ENCODE measurements around the gene CLPTM1.

CLPTM1 gene

DNA sequence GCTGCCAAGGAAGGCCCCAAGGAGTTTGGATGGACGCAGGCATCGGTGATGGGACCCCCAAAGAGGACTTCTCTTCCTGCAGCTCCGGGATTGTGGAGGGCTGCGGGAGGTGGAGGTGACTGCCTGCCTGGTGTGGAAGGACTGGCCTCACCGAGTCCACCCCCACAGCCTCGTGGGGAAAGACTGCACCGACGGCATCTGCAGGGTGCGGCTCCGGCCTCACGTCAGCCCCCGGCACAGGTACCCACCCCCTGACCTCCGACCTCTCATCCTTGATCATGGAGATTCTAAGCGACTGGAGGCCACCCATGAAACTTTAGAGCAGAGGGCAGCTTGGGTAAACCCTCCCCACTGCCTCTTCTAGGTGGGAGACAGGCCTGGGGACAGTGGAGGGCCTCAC is 66.8 kb downstream of the CLPTM1 start:
- H4K12ac ChIP-seq (ENCODE audit: low read depth, low read length) = no peak overlapping the region
- no peak overlapping the region for H4K91ac ChIP-seq (ENCODE audit: low read depth, low read length)
- no peaks in the 10 kb centered on the region for H3K27me3 ChIP-seq (ENCODE audit: insufficient read depth, low read length)
- no peak for DNase-seq
- no peak overlapping the region for H3K4me3 ChIP-seq (ENCODE audit: low read depth, low read length)
- no peak overlapping the region for H3K23ac ChIP-seq (ENCODE audit: low read length)
- H3K4me1 ChIP-seq (ENCODE audit: control insufficient read depth in 1 of 2, insufficient read depth in 2 of 2, low read length in 2 of 2) = no peaks in the 10 kb centered on the region
- no CpG with 5 or more reads among the region's 14 CpGs for WGBS (ENCODE audit: extremely low coverage, insufficient coverage, insufficient read length)
- H2AK5ac ChIP-seq (ENCODE audit: low read length) = no peak overlapping the region
- H3K79me2 ChIP-seq (ENCODE audit: control insufficient read depth, insufficient read depth, low read length, poor library complexity) = no peaks in the 10 kb centered on the region
- H3K4ac ChIP-seq (ENCODE audit: low read depth, low read length) = no peak overlapping the region
- H2BK120ac ChIP-seq (ENCODE audit: insufficient read depth, low read length, poor library complexity) = no peak overlapping the region
- H3K9ac ChIP-seq (ENCODE audit: low read length) = no peak overlapping the region
- no peak overlapping the region for H3K4me2 ChIP-seq (ENCODE audit: low read length)
- H3K14ac ChIP-seq (ENCODE audit: low read length) = no peak overlapping the region
- no peak overlapping the region for H3K27ac ChIP-seq (ENCODE audit: low read depth, low read length)
- H2AFZ ChIP-seq (ENCODE audit: insufficient read depth, low read length, poor library complexity) = no peak overlapping the region
- no peak overlapping the region for H2BK12ac ChIP-seq (ENCODE audit: low read length)
- H4K8ac ChIP-seq (ENCODE audit: low read depth, low read length) = no peak overlapping the region
- no peaks in the 10 kb centered on the region for H3K36me3 ChIP-seq (ENCODE audit: control insufficient read depth in 1 of 2, insufficient read depth in 2 of 2, low read length in 2 of 2)
- no peaks in the 10 kb centered on the region for H3K9me3 ChIP-seq (ENCODE audit: insufficient read depth, low read depth, low read length)
- H2BK5ac ChIP-seq (ENCODE audit: low read depth, low read length, poor library complexity) = no peak overlapping the region
- no peak overlapping the region for H3K18ac ChIP-seq (ENCODE audit: low read length)
- H3K79me1 ChIP-seq (ENCODE audit: low read length) = no peaks in the 10 kb centered on the region

DNA sequence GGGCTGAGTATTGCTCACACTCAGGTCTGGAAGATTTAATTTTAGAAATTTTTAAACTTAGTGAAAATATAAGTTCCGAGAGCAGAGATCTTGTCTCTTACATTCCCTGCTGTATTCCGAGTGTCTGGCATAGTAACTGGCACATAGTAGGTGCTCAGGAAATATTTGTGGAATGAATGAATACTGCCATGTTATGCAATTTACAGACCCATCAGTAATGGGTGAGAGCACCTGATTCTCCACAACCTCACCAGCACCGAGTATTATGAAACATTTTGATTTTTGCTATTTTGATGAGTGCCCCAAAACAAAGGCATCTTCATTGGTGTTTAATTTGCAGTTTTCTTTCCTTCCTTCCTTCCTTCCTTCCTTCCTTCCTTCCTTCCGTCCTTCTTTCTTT is 67.9 kb downstream of the CLPTM1 start:
- no peak overlapping the region for H3K23ac ChIP-seq (ENCODE audit: low read length)
- no peak overlapping the region for H3K9ac ChIP-seq (ENCODE audit: low read length)
- no peak overlapping the region for H2BK120ac ChIP-seq (ENCODE audit: insufficient read depth, low read length, poor library complexity)
- H3K79me2 ChIP-seq (ENCODE audit: control insufficient read depth, insufficient read depth, low read length, poor library complexity) = no peaks in the 10 kb centered on the region
- H3K36me3 ChIP-seq (ENCODE audit: control insufficient read depth in 1 of 2, insufficient read depth in 2 of 2, low read length in 2 of 2) = peaks cover 0 to 2% of the 10 kb centered on the region in 2 experiments
- H2AFZ ChIP-seq (ENCODE audit: insufficient read depth, low read length, poor library complexity) = no peak overlapping the region
- no peak overlapping the region for H2BK12ac ChIP-seq (ENCODE audit: low read length)
- no peak overlapping the region for H2AK5ac ChIP-seq (ENCODE audit: low read length)
- no peak overlapping the region for H3K27ac ChIP-seq (ENCODE audit: low read depth, low read length)
- no peaks in the 10 kb centered on the region for H3K27me3 ChIP-seq (ENCODE audit: insufficient read depth, low read length)
- H3K79me1 ChIP-seq (ENCODE audit: low read length) = no peaks in the 10 kb centered on the region
- peaks cover 1% of the 10 kb centered on the region for H3K9me3 ChIP-seq (ENCODE audit: insufficient read depth, low read depth, low read length)
- no peak overlapping the region for H4K12ac ChIP-seq (ENCODE audit: low read depth, low read length)
- DNase-seq = no peak
- H4K91ac ChIP-seq (ENCODE audit: low read depth, low read length) = no peak overlapping the region
- no CpG with 5 or more reads among the region's 4 CpGs for WGBS (ENCODE audit: extremely low coverage, insufficient coverage, insufficient read length)
- no peak overlapping the region for H3K18ac ChIP-seq (ENCODE audit: low read length)
- no peak overlapping the region for H3K14ac ChIP-seq (ENCODE audit: low read length)
- H3K4me3 ChIP-seq (ENCODE audit: low read depth, low read length) = no peak overlapping the region
- H4K8ac ChIP-seq (ENCODE audit: low read depth, low read length) = no peak overlapping the region
- H3K4me2 ChIP-seq (ENCODE audit: low read length) = no peak overlapping the region
- H3K4me1 ChIP-seq (ENCODE audit: control insufficient read depth in 1 of 2, insufficient read depth in 2 of 2, low read length in 2 of 2) = no peaks in the 10 kb centered on the region
- no peak overlapping the region for H3K4ac ChIP-seq (ENCODE audit: low read depth, low read length)
- H2BK5ac ChIP-seq (ENCODE audit: low read depth, low read length, poor library complexity) = no peak overlapping the region

DNA sequence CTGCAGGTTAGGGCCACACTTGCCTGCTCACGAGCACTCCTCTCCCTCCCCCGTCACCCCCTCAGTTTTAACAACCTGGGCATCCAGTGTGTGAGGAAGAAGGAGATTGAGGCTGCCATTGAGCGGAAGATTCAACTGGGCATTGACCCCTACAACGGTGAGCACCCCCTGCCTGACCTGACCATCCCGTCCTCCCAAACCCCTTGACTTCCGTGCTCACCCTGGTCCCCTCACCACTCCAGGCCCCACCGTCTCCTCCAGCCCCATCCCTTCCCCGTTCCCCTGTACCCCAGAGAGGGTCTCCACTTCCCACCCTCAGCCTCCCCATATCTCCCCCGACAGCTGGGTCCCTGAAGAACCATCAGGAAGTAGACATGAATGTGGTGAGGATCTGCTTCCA is 70.1 kb downstream of the CLPTM1 start:
- Histone ChIP-seq H4K91ac (ENCODE audit: low read depth, low read length) (no peak overlapping the region), H3K9me3 (ENCODE audit: insufficient read depth, low read depth, low read length) (peaks cover 1% of the 10 kb centered on the region)
- WGBS (ENCODE audit: extremely low coverage, insufficient coverage, insufficient read length) = no CpG with 5 or more reads among the region's 9 CpGs

DNA sequence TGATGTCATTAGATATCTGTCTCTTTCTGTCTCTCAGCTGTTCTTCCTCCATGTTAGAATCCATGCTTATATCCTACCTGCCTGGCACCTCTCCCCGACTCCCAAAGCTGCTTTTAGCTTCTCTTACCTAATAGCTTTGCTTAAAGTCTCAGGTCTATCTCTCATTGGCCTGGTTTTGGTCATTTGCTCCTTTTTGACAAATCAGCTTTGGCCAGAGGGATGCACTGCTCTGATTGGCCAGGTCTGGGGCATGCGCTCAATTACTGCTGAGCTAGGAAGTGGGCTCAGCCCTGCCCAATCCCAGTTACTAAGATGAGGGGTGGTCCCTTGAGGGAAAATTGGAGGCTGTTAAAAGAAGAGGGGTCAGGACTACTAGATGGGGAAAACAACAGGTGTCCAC is 72.2 kb downstream of the CLPTM1 start:
- H3K9me3 ChIP-seq (ENCODE audit: insufficient read depth, low read depth, low read length) = peaks cover 1% of the 10 kb centered on the region
- H3K27me3 ChIP-seq (ENCODE audit: insufficient read depth, low read length) = no peaks in the 10 kb centered on the region
- no peak overlapping the region for H3K9ac ChIP-seq (ENCODE audit: low read length)
- H2BK12ac ChIP-seq (ENCODE audit: low read length) = no peak overlapping the region
- no peaks in the 10 kb centered on the region for H3K79me1 ChIP-seq (ENCODE audit: low read length)
- DNase-seq = no peak
- H4K8ac ChIP-seq (ENCODE audit: low read depth, low read length) = no peak overlapping the region
- H4K12ac ChIP-seq (ENCODE audit: low read depth, low read length) = no peak overlapping the region
- no peak overlapping the region for H3K4ac ChIP-seq (ENCODE audit: low read depth, low read length)
- WGBS (ENCODE audit: extremely low coverage, insufficient coverage, insufficient read length) = no CpG with 5 or more reads among the region's 2 CpGs
- no peak overlapping the region for H3K18ac ChIP-seq (ENCODE audit: low read length)
- no peaks in the 10 kb centered on the region for H3K4me1 ChIP-seq (ENCODE audit: control insufficient read depth in 1 of 2, insufficient read depth in 2 of 2, low read length in 2 of 2)
- H2AFZ ChIP-seq (ENCODE audit: insufficient read depth, low read length, poor library complexity) = no peak overlapping the region
- H3K27ac ChIP-seq (ENCODE audit: low read depth, low read length) = no peak overlapping the region
- H2BK120ac ChIP-seq (ENCODE audit: insufficient read depth, low read length, poor library complexity) = no peak overlapping the region
- H3K23ac ChIP-seq (ENCODE audit: low read length) = no peak overlapping the region
- H4K91ac ChIP-seq (ENCODE audit: low read depth, low read length) = no peak overlapping the region
- H2AK5ac ChIP-seq (ENCODE audit: low read length) = no peak overlapping the region
- H3K14ac ChIP-seq (ENCODE audit: low read length) = no peak overlapping the region
- H3K4me2 ChIP-seq (ENCODE audit: low read length) = no peak overlapping the region
- no peak overlapping the region for H3K4me3 ChIP-seq (ENCODE audit: low read depth, low read length)
- H3K36me3 ChIP-seq (ENCODE audit: control insufficient read depth in 1 of 2, insufficient read depth in 2 of 2, low read length in 2 of 2) = peaks cover 6 to 8% of the 10 kb centered on the region in 2 experiments
- H2BK5ac ChIP-seq (ENCODE audit: low read depth, low read length, poor library complexity) = no peak overlapping the region
- no peaks in the 10 kb centered on the region for H3K79me2 ChIP-seq (ENCODE audit: control insufficient read depth, insufficient read depth, low read length, poor library complexity)

More for the DNA sequence above, 70.1 kb downstream of the CLPTM1 start:
- peaks cover 6% of the 10 kb centered on the region in 2 experiments for H3K36me3 ChIP-seq (ENCODE audit: control insufficient read depth in 1 of 2, insufficient read depth in 2 of 2, low read length in 2 of 2)
- no peak overlapping the region for H3K4me2 ChIP-seq (ENCODE audit: low read length)
- H2AFZ ChIP-seq (ENCODE audit: insufficient read depth, low read length, poor library complexity) = no peak overlapping the region
- no peak overlapping the region for H3K14ac ChIP-seq (ENCODE audit: low read length)
- no peak overlapping the region for H3K27ac ChIP-seq (ENCODE audit: low read depth, low read length)
- H3K23ac ChIP-seq (ENCODE audit: low read length) = no peak overlapping the region
- no peak overlapping the region for H2AK5ac ChIP-seq (ENCODE audit: low read length)
- no peak overlapping the region for H2BK12ac ChIP-seq (ENCODE audit: low read length)
- no peak overlapping the region for H2BK120ac ChIP-seq (ENCODE audit: insufficient read depth, low read length, poor library complexity)
- H3K4me1 ChIP-seq (ENCODE audit: control insufficient read depth in 1 of 2, insufficient read depth in 2 of 2, low read length in 2 of 2) = no peaks in the 10 kb centered on the region
- DNase-seq = no peak
- no peak overlapping the region for H3K4ac ChIP-seq (ENCODE audit: low read depth, low read length)
- no peak overlapping the region for H3K9ac ChIP-seq (ENCODE audit: low read length)
- H3K4me3 ChIP-seq (ENCODE audit: low read depth, low read length) = no peak overlapping the region
- no peak overlapping the region for H2BK5ac ChIP-seq (ENCODE audit: low read depth, low read length, poor library complexity)
- no peak overlapping the region for H3K18ac ChIP-seq (ENCODE audit: low read length)
- no peak overlapping the region for H4K8ac ChIP-seq (ENCODE audit: low read depth, low read length)
- no peaks in the 10 kb centered on the region for H3K79me1 ChIP-seq (ENCODE audit: low read length)
- no peak overlapping the region for H4K12ac ChIP-seq (ENCODE audit: low read depth, low read length)
- H3K79me2 ChIP-seq (ENCODE audit: control insufficient read depth, insufficient read depth, low read length, poor library complexity) = no peaks in the 10 kb centered on the region
- H3K27me3 ChIP-seq (ENCODE audit: insufficient read depth, low read length) = no peaks in the 10 kb centered on the region
